ENCODE measurements around the gene DDX31.
"Not testable (repeated sequence)": the region's sequence is repeated elsewhere in the genome, so short reads cannot be mapped to it uniquely, and the experiment has no call there.

The DDX31 gene

GRCh38 chr9:132669698-132670456, at the start of gene DDX31:
DDX31 (minus strand) TSS chr9:132669983; CDS start chr9:132669934, 49 bp downstream.
- DNase-seq = peak; percentile 40

GRCh38 chr9:132718381-132718928, 48.7 kb upstream of the DDX31 start:
- DNase-seq = not testable (repeated sequence)

- no peak for DNase-seq
These were observed 47.7 kb upstream of the DDX31 start for GRCh38 chr9:132717326-132717945.

GRCh38 chr9:132716007-132716406, 46.2 kb upstream of the DDX31 start:
- DNase-seq = no peak

- no peak for DNase-seq
These were observed 43.0 kb upstream of the DDX31 start for GRCh38 chr9:132712753-132713152.

GRCh38 chr9:132711846-132712245, 42.1 kb upstream of the DDX31 start:
- no peak for DNase-seq

- not testable (repeated sequence) for DNase-seq
These were observed 41.4 kb upstream of the DDX31 start for GRCh38 chr9:132711152-132711551.

- DNase-seq = no peak
These were observed 40.5 kb upstream of the DDX31 start for GRCh38 chr9:132710333-132710732.

GRCh38 chr9:132708769-132709430, 39.1 kb upstream of the DDX31 start:
- no peak for DNase-seq

GRCh38 chr9:132708239-132708638, 38.5 kb upstream of the DDX31 start:
- no peak for DNase-seq

- no peak for DNase-seq
These were observed 33.6 kb upstream of the DDX31 start for GRCh38 chr9:132703336-132703735.

- DNase-seq = no peak
These were observed 32.5 kb upstream of the DDX31 start for GRCh38 chr9:132702254-132702653.

- DNase-seq = peak; percentile 48
These were observed 30.2 kb upstream of the DDX31 start for GRCh38 chr9:132699956-132700355.

- no peak for DNase-seq
These were observed 29.2 kb upstream of the DDX31 start for GRCh38 chr9:132698989-132699388.

- DNase-seq = no peak
These were observed 27.4 kb upstream of the DDX31 start for GRCh38 chr9:132697230-132697629.

GRCh38 chr9:132694144-132694543, 24.4 kb upstream of the DDX31 start:
- DNase-seq = no peak

- DNase-seq = no peak
These were observed 20.9 kb upstream of the DDX31 start for GRCh38 chr9:132690696-132691095.

- DNase-seq = no peak
These were observed 14.1 kb upstream of the DDX31 start for GRCh38 chr9:132683873-132684272.

- DNase-seq = no peak
These were observed 11.8 kb upstream of the DDX31 start for GRCh38 chr9:132681561-132681960.

GRCh38 chr9:132679946-132680625, 10.3 kb upstream of the DDX31 start:
- no peak for DNase-seq

GRCh38 chr9:132677976-132678375, 8.2 kb upstream of the DDX31 start:
- no peak for DNase-seq

- no peak for DNase-seq
These were observed 4.7 kb upstream of the DDX31 start for GRCh38 chr9:132674485-132674884.

GRCh38 chr9:132673355-132673754, 3.6 kb upstream of the DDX31 start:
- DNase-seq = no peak
